8988T (cell line): ENCODE results near the gene SHCBP1L.

Source experiments
- DNase-seq: peaks from one replicate; pipeline ENCODE4 v3.0.0; 2011

The SHCBP1L gene

GRCh38 chr1:182952677-182953444, at the start of gene SHCBP1L:
TSS of gene SHCBP1L (minus strand) at chr1:182953166. CDS start at chr1:182953133, 33 bp downstream.
- DNase-seq = no peak

DNA sequence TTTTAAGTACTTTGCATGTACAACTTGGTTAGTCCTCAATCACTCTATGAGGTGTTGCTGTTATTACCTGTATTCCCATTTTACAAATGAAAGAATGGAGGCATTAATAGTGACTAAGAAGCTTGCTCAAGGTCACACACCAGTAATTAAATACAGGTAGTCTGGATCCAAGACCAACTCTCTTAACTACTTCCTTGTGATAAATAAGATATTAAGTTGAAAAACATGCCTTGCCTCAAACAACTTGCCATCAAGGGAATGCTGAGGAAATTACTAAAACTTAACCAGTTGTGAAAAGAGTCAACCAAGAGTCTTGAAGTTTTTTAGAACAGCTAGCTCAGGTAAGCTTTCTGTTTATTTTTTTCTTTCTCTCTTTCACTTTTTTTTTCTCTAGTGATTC, 49.3 kb upstream of the SHCBP1L start:
- DNase-seq = no peak

GRCh38 chr1:183000167-183000962, 47.4 kb upstream of the SHCBP1L start:
- no peak for DNase-seq

DNA sequence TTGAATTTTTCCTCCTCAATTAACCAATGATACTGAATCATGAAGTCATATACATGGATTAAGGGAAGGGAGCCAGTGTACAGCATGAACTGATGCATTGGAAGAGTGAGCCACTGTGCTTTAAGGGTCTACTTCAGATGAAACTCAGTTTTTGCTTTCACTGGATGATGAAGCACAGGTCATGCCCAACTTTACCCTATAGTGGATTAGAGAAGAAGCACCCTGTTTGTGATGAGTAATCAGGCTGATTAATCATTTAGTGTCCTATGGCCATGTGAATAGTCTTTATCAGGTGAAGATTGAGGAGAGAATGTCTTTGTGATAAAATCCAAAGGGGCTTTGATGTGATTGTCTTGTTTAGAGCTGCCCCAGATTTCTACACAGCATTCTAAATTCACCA, 45.5 kb upstream of the SHCBP1L start:
- no peak for DNase-seq

DNA sequence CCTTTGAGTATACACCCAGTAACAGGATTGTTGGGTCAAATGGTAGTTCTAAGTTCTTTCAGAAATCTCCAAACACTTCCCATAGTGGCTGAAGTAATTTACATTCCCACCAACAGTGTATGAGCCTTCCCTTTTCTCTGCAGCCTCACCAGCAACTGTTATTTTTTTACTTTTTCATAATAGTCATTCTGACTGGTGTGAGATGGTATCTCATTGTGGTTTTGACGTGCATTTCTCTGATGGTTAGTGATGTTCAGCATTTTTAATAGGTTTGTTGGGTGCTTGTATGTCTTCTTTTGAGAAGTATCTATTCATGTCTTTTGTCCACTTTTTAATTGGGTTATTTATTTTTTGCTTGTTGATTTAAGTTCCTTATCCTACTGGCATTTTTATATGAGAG, 43.9 kb upstream of the SHCBP1L start:
- DNase-seq = no peak

DNA sequence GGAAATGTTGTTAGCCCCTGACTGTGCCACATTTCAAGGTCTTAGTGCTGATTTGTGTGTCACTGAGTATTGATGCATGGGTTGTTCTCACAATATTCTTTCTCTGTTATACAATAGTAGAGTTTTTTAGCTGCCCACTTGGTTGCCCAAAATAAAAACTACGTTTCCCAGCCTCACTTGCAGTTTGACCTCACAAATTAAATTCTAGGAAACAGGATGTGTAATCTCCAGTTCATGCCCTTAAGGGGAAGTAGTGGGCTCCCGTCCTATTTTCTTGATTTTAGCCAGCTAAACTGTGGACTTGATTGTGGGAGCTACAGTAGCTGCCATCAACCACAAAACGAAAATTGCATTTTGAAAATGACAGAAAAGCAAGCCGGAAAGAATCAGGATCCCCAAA, 42.9 kb upstream of the SHCBP1L start:
- DNase-seq = no peak

- DNase-seq = no peak
Measured at GRCh38 chr1:182993746-182994145, 40.8 kb upstream of the SHCBP1L start.

- DNase-seq = no peak
Measured at GRCh38 chr1:182990413-182991144, 37.6 kb upstream of the SHCBP1L start.

DNA sequence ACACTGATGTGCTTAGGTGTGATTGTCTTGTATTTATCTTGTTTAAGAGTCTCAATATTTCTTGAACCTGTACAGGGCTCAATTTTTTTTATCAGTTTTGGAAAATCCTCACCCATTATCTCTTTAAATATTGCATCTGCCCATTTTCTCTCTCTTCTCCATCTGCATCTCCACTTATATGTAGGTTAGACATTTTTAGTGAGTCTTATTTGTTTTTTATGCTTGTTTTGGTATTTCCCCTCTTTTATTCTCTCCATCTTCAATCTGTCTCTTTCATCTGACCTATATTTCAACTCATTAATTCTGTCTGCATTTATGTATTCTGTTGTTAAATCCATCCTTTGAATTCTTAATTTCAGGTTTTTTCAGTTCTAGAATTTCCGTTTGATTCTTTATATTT, 32.9 kb upstream of the SHCBP1L start:
- DNase-seq = no peak

GRCh38 chr1:182984621-182985020, 31.7 kb upstream of the SHCBP1L start:
- no peak for DNase-seq

GRCh38 chr1:182984138-182984537, 31.2 kb upstream of the SHCBP1L start:
- DNase-seq = no peak

DNA sequence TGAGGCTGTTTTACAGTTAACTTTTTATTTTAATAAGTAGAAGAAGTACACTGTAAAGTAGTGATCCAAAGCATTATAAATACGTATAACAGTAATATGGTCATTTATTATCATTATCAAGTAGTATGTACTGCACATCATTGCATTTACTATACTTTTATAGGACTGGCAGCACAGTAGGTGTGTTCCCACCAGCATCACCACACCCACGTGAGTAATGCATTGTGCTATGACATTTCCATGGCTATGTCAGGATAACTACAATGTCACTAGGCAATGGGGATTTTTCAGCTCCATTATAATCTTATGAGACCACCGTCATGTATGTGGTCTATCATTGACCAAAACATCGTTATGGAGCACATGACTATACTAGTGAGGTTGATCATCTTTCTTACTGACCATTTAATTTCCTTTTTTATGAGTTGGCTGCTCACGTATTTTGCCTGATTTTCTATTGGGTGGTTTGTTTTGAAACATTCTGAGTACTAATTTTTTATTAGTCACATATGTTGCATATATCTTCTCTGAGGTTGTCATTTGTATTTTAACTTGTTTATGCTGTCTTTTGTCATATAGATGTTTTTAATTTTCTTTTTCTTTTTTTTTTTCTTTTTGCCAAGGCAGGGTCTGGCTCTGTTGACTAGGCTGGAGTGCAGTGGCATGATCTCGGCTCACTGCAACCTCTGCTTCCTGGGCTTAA, 25.3 kb upstream of the SHCBP1L start:
- DNase-seq = no peak

DNA sequence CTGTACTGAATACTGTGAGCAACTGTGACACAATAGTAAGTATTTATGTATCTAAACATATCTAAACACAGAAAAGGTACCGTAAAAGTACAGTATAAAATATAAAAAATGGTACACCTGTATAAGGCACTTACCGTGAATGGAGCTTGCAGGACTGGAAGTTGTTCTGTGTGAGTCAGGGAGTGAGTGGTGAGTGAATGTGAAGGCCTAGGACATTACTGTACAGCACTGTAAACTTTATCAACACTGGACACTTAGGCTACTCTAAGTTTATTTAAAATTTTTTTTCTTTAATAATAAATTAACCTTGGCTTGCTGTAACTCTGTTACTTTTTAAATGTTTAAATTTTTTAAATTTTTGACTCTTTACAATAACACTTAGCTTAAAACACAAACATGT, 24.5 kb upstream of the SHCBP1L start:
- DNase-seq = no peak

DNA sequence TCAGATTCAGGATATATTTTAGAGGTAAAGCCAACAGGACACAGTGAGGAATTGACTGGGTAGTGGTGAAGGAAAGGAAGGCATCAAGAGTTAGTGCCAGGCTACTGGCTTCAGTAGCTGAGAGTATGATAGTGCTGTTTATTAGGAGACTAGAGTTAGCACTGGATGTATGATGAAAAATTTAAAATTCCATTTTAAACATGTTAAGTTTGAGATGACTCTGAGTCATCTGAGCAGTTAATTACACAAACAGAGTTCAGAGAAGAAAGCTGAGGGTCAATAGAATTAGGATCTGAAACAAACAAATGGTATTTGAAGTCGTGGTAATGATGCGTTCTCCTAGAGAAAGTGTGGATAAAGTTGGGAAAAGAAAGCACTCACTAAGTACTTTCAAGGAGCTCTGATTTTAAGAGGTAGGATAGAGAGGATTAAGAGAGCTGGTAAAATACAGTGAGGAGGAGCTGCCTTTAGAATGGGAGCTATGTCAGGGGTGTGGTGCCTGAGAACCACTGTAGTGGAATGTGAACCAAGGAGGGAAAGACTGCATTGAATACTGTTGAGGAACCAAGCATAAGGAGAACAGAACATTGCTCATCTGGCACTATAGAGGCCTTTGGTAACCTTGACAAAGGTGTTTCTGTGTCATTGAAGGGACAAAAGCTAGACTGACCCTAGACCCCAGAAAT, 21.7 kb upstream of the SHCBP1L start:
- no peak for DNase-seq

GRCh38 chr1:182972829-182973228, 19.9 kb upstream of the SHCBP1L start:
- no peak for DNase-seq

DNA sequence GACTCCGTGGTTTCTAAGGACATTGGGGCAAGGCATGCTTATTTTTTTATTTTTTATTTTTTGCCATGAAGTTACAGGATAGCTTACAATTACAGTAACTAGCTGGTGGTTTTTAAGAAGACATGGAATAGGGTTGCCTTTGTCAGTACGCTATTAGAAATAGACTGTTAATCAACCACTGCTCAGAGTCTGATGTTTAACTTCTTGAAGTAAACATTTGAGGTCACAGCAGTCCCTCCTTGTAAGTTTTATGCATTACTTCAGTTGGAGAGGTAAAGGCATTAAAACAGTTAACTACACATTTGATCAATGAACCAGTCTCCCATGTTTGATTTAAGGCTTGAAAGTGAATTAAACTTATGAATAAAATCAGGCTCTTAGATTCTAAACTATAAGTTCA, 19.3 kb upstream of the SHCBP1L start:
- DNase-seq = no peak

GRCh38 chr1:182971219-182971618, 18.3 kb upstream of the SHCBP1L start:
- DNase-seq = no peak

DNA sequence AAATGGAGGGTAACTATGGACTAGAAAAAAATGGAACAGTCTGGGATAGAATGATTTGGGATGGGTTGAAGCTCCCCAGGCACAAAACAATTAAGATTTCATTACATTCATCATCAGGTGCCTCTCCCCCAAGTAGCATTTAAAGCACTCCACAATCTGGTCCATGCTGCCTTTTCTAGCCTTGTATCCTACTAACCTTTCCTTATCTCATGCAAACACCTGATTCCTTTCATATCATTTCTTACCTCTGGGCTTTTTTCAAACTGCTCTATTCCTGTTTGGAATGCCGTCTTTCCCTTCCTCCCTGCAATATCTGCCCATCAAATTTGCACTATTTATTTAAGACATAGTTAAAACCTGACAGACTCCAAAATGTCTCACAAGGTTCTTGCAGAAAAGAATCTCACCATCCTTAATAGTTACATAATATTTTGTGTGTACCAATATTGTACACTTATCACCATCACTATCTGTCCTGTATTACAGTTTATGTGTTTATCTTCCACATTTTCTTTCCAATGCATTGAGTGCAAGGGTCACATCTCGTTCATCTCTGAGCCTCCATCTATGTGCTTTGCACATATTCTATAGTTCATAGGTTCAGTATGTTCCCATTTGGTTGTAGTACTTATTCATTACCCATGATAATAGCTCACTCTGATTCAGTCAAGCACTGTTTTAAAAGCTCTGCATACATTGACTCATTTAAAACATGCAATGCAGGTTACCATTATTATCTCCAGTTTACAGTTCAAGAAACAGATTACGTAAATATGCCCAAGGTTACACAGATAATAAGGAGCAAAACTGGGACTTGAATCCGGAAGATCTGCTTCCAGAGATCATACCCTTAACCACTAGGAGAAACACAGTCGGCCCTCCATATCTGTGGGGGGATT, 16.1 kb upstream of the SHCBP1L start:
- DNase-seq = no peak

DNA sequence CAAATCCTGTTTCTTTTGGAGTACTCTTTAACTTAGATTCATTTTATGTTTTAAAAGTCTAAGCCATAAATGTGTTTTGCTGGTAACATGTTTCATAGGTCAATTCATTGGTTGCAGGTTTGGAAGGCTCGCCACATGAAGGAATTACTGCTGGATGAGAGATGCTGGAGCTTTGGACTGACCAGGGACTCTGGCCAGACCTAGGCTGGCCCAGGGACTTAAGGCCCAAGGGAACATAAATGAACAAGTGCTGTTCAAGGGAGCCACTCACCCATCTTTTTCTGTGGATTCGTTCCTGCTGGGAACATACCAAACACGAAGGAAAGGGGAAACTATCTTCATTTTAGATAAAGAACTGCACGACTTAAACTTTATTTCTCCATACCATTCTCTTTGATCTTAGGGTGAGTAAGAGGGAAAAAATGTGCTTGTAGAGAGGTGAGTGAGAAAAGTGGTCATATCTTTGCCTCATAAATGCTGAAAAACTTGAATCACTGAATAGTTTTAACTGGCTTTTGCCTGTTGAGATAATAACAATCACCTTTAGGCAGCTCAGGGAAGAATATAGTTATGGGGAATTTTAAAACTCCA, 15.3 kb upstream of the SHCBP1L start:
- no peak for DNase-seq

GRCh38 chr1:182965861-182966260, 12.9 kb upstream of the SHCBP1L start:
- DNase-seq = no peak

GRCh38 chr1:182965096-182965495, 12.1 kb upstream of the SHCBP1L start:
- DNase-seq = no peak
